Measurements from ENCODE around the gene P2RX2. TPM values are rescaled to one million over a fixed set of nuclear protein-coding genes. Genes with fewer than 3 reads are reported as not detected.

The P2RX2 gene
- total RNA-seq, 4 donors from 2014 or later: not detected

GRCh38 chr12:132625731-132626430 is 7.3 kb downstream of the P2RX2 start:
- H3K4me1 ChIP-seq: peaks cover 0 to 15% (median 7%) of the 10 kb centered on the region in 4 donors
- TF ChIP-seq EP300 (IDR thresholded peaks at IDR 0.05) (no peak), CTCF (IDR thresholded peaks at IDR 0.05) (no peak), POLR2A (IDR thresholded peaks at IDR 0.05) (no peak)
- no peak overlapping the region for H3K27ac ChIP-seq
- DNase-seq (ENCODE audit: low spot score in 2 of 2): no peak
- H3K4me3 ChIP-seq: no peak overlapping the region
- no peaks in the 10 kb centered on the region for H3K27me3 ChIP-seq
- 93 to 94% methylated on average over 23 to 24 of the region's 24 CpGs for WGBS, 2 donors
- H3K36me3 ChIP-seq: peaks cover 0 to 54% (median 0%) of the 10 kb centered on the region in 3 donors
- H3K9me3 ChIP-seq: no peaks in the 10 kb centered on the region

GRCh38 chr12:132629330-132629729 is 10.8 kb downstream of the P2RX2 start:
- H3K36me3 ChIP-seq: peaks cover 0 to 81% (median 0%) of the 10 kb centered on the region in 3 donors
- WGBS, 2 donors: 96% methylated on average over 6 of the region's 6 CpGs
- TF ChIP-seq CTCF (IDR thresholded peaks at IDR 0.05): no peak
- no peak for TF ChIP-seq EP300 (IDR thresholded peaks at IDR 0.05)
- no peak for TF ChIP-seq POLR2A (IDR thresholded peaks at IDR 0.05)
- H3K9me3 ChIP-seq: no peaks in the 10 kb centered on the region
- no peaks in the 10 kb centered on the region for H3K27me3 ChIP-seq
- DNase-seq (ENCODE audit: low spot score in 2 of 2): no peak
- H3K4me3 ChIP-seq: no peak overlapping the region
- H3K4me1 ChIP-seq: no peaks in the 10 kb centered on the region
- no peak overlapping the region for H3K27ac ChIP-seq

- peaks cover 0 to 81% (median 0%) of the 10 kb centered on the region in 3 donors for H3K36me3 ChIP-seq
- H3K9me3 ChIP-seq: no peaks in the 10 kb centered on the region
- DNase-seq (ENCODE audit: low spot score in 2 of 2): no peak
- no peak overlapping the region for H3K4me3 ChIP-seq
- WGBS, 2 donors: 95% methylated on average over 6 of the region's 6 CpGs
- no peaks in the 10 kb centered on the region for H3K27me3 ChIP-seq
- TF ChIP-seq EP300 (IDR thresholded peaks at IDR 0.05): no peak
- no peak for TF ChIP-seq CTCF (IDR thresholded peaks at IDR 0.05)
- no peak for TF ChIP-seq POLR2A (IDR thresholded peaks at IDR 0.05)
- no peak overlapping the region for H3K27ac ChIP-seq
- H3K4me1 ChIP-seq: no peaks in the 10 kb centered on the region
Measured at GRCh38 chr12:132630672-132631071, 12.1 kb downstream of the P2RX2 start.

DNA sequence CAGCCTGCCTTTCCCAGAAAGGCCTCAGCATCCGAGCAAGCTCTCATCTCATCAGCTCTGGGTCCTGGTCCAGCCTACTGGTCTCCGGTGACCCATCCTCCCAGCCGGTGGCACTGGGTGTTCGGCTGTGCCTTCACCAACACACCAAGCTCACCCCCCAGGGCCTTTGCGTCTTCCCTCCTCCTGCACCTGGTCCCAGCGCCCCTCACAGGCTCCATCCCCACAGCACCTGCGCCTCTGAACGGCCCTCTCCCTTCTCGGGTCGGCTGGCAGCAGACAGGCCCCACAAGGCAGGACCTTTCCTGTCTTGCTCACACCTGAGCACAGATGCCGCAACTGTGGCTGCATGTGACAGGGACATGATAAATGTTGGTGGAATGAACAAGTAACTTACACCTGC is 13.1 kb downstream of the P2RX2 start:
- Histone ChIP-seq H3K4me3 (no peak overlapping the region), H3K27ac (no peak overlapping the region), H3K27me3 (no peaks in the 10 kb centered on the region), H3K36me3 (peaks cover 0 to 83% (median 0%) of the 10 kb centered on the region in 3 donors), H3K4me1 (no peaks in the 10 kb centered on the region), H3K9me3 (no peaks in the 10 kb centered on the region)
- no peak for DNase-seq (ENCODE audit: low spot score in 2 of 2)
- 91 to 96% methylated on average over 10 of the region's 11 CpGs for WGBS, 2 donors
- TF ChIP-seq POLR2A (IDR thresholded peaks at IDR 0.05) (no peak), CTCF (IDR thresholded peaks at IDR 0.05) (no peak), EP300 (IDR thresholded peaks at IDR 0.05) (no peak)

DNA sequence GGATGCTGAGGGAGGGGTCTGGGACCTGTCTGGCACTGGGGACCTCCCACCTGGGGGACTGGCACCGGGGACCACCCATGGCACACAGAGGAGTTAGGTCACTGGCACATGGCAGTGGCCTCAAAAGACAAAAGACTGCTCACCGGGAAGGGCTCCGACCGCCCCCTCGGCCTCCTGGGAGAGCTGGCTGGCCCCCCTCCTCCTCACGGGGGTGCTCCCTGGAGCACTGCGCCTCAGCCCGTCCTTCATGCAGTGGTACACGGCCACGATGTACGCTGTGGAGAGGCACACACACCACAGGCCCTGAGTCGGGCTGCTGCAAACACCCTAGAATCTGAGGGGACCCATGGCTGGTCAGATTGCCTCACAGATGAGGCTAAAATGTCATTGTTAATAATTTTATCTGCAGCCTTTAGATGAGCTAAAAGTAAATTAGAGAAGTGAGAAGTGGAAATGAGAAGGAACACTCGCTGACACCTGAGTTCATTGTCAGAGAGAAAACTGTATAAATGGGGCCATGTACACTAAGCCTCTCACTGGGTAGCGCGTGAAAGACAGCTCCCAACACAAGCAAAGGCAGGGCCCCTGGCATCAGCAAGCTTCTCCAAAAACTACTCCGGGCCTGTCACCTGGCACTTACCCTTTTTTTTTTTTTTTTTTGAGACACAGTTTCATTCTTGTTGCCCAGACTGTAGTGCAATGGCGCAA is 14.1 kb downstream of the P2RX2 start:
- Histone ChIP-seq H3K4me3 (no peak overlapping the region), H3K9me3 (no peaks in the 10 kb centered on the region), H3K27me3 (no peaks in the 10 kb centered on the region), H3K4me1 (no peaks in the 10 kb centered on the region), H3K27ac (no peak overlapping the region), H3K36me3 (peaks cover 0 to 93% (median 1%) of the 10 kb centered on the region in 3 donors)
- no peak for TF ChIP-seq EP300 (IDR thresholded peaks at IDR 0.05)
- no peak for TF ChIP-seq CTCF (IDR thresholded peaks at IDR 0.05)
- no peak for TF ChIP-seq POLR2A (IDR thresholded peaks at IDR 0.05)
- no peak for DNase-seq (ENCODE audit: low spot score in 2 of 2)
- 78 to 79% methylated on average over 17 of the region's 17 CpGs for WGBS, 2 donors
